HG03460 (cell line): Measurements from ENCODE around the gene DCPS.
"Not testable (repeated sequence)": the region's sequence is repeated elsewhere in the genome, so short reads cannot be mapped to it uniquely, and the experiment has no call there.

ENCODE experiments used
- ATAC-seq: cut with Tn5 transposase; IDR thresholded peaks from one replicate; pipeline ENCODE4 v1.9.1; 2021; ENCODE audit not compliant: unreplicated experiment

Gene DCPS

DNA sequence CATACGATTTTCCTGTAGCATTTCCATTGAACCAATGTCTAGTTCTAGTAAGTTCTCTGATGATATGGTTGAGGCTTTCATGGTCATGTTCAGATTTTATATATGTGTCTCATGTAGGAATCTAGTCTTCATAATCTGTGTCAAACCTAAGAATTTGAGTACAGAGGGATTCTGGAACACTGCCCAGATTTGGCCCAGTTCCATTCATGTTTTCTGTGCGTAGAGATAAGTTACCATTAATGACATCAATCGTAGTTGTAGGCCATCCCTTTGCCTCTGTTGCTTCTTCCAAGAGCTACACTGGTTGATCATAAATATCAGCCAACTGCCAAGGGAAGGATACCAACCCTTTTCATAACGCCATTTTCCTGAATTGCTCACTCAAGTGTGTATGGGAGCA, 74.9 kb downstream of the DCPS start:
- ATAC-seq, result no peak

DNA sequence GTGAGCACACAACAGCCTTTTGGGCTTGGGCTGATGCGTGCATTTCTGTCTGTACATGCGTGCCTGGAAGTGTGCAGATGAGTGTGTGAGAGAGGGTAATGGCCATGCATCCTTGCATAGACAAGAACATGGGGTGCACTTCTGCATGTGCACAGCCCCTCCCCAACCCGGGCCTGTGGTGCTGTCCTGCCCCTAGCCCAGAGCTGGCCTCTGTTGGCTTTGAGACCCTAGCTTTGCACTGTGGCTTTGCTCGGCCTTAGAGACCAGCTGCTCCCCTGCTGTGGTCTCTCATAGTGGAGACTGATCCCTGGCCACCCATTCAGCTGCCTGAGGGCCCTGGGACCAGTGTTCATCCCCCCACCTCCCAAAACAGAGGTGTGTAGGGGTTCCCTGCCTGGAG, 77.0 kb downstream of the DCPS start:
- no peak for ATAC-seq

DNA sequence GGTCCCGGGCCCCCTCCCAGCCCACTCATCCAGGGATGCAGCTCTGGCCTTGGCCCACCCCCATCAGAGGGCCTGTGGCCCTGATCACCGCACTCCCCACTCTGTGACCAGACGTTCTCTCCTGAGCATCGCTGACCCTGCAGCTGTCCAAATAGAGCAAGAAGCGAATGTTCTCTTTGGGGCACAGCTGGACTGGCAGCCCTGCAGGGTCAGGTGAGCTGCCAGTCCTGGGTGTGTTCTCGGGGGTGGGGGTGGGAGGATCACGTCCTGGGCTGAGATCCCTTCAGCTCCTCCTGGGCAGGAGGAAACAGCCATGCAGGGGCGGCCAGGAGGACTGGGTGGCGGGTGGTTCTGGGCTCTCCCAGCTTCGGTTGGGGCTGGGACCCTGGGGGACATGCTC, 78.1 kb downstream of the DCPS start:
- not testable (repeated sequence) for ATAC-seq

DNA sequence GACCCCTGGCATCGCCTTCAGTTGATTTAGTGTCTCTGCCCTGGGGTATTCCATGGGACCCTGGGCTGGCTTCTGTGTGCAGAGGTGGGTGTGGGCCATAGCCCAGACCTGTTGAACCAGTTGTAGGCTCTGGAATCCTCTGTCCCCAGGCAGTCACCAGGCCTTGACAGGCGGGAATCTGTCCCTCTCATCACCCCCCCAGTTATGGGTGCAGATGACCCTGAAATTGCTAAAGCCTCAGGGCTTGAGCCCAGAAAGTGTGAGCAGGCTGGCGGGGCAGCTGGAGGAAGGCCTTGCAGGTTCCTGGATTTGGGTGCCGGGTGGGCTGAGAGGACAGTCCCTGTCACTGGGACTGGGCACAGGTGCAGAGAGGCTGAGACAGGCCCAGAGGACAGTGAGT, 78.8 kb downstream of the DCPS start:
- not testable (repeated sequence) for ATAC-seq

DNA sequence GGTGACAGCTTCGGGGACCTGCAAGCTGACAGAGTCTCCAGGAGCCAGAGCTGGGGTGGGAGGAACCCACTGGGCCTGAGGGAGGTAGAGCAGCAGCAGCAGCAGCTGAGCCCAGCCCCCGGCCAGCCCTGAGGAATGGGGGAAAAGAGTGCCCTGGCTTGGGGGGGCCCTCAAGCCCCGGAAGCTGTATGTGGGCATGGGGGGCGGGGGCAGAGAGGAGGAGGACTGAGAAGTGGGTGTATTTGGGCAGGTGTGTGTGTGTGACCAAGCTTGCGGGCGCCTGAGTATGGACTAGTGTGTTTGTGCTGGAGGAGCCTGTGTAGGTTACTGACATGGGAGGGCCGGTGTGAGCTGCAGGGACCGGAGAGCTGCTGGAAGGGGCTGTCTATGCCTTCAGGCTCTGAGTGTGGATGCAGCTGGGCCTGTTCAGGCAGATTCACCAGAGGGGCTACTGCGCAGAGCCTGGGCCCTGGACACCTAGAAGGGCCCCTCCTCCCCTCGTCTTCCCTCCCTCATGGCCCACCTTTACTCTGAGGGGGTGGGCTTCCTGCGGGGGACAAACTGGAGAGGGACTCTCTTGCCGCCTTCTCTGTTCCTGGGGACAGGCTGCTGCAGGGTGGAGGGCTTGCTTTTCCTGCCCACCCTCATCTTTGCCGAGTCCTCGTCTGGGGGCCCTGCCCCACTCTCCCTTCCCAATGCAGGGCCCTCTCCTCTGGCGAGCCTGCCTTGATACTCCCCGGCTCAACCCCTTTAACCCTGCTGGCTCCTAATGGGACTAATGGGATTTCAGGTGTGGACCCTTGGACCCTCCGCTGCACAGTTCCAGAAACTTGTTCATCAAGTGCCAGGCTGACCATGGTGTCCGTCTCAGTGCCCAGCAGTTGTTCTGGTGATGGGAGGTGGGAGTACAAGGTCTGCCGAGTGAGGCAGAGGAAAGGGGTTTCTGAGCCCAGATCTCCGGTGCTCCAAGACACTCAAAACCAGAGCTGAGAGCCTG, 79.8 kb downstream of the DCPS start:
- ATAC-seq, result no peak

DNA sequence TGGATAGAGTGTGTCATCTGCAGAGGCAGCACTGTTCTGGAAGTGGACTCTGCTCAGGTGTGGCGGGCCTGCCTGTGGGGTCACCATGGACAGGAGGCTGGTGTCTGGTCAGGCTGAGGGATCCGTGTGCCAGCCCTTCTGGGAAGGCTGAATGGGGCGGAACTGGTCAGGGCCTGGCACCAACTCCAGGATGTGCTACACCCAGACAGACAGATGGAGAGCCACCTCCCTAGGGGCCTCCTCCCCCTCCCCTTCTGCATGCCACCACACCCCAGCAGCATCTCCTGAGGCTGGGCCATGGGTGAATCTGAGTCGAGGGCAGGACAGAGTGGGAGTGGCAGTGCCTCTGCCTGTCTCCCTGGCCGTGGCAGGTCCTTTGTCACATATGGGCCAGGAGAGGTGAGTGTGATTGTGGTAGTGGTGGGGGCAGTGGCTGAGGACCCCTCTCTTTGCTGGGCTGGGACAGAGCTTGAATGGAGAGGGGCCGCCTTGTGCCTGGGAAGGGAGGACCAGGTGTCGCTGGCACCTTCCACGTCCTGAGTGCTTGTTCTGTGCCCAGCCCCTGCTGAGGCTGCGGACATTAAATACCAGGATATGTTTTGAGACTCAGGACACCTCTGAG, 80.7 kb downstream of the DCPS start:
- no peak for ATAC-seq

DNA sequence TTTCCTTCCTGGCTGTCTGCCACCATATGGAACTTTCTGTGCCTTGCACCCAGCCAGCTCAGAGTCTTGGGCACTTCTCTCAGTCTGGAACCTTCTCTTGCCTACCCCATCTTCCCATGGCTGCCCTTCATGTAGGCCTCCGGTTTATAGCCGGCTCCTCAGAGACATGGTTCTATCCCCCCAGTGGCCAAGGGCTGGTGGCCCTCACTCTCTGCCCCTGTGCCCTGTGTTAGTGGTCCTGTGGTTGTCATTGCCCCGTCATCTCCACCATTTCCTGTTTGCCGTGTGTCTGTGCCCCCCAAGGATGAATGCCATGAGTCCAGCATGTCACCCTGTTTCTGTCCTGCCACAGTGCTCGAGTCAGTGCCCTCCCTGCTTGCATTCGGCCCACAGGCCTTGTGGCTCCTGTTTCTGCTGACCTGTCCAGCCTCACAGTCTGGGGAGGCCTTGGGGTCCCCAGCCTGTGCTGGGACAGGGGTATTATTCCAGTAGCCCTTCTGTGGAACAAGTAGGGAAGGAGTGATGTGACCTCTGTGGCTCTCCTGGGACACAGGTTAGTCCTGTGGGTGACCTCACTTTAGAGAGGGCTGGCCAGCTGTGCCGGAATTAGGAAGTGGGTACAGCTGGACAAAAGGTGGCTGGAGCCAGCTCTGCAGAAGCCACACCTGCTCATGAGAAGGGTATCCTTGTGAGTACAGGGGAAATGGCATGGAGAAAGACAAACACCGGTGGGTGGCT, 82.3 kb downstream of the DCPS start:
- ATAC-seq, result no peak

DNA sequence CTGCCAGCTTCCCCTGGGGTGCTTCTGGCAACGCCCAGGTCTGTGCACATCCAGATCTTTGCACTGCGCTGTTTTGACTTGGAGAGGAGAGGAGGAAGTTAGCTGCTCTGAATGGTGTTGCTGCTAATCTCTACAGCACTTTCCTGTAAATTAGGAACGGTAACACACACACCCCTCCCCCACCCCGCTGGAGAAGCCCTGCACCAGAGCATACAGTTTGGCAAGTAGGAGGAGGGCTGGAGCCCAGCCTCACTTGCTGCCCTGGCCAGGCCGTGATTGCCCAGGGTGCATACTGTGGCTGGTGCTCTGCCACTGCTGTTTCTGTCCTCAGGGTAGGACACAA, 82.8 kb downstream of the DCPS start:
- ATAC-seq, result not testable (repeated sequence)

DNA sequence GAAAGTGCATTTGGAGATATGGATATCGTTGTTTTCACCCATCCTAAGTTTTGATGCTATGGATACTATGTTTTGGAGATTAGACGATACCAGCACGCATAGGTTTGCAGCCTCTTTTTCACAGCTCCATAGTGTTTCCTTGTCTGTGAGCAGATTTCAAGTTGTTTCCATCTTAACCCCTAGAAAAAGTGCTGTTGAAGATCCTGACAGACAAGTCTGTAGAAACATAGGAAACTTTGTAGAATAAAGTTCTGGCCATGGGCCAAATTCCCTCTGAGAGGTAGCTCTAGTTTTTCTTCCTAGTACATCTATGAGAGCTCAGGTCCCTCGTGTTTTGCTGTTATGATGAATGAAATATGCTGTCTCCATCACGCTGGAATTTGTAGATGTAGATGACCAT, 84.0 kb downstream of the DCPS start:
- no peak for ATAC-seq

DNA sequence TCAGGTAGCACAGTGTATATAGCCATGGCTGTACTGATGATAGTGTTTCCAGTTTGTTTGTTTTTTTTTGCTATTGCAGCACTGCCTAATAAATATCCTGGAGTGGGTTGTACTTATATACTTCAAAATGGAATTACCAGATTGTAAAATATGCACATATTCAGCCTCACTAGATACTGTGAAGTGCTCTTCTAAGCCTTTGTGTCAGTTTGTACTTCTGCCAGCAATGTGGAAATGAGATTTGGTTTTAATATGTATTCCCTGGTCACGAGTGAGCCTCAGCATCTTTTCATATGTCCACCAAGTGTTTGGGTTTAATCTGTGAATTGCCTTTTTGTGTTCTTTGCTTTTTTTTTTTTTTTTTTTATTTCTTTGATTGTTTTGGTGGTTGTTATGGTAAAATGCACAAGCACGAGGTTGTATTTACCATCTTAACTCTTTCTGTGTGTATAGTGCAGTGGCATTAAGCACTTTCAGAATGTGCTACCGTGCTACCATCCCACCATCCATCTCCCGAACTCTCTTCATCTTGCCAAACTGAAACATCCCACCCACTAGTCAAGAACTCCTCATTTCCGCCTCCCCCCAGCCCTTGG, 86.5 kb downstream of the DCPS start:
- no peak for ATAC-seq

DNA sequence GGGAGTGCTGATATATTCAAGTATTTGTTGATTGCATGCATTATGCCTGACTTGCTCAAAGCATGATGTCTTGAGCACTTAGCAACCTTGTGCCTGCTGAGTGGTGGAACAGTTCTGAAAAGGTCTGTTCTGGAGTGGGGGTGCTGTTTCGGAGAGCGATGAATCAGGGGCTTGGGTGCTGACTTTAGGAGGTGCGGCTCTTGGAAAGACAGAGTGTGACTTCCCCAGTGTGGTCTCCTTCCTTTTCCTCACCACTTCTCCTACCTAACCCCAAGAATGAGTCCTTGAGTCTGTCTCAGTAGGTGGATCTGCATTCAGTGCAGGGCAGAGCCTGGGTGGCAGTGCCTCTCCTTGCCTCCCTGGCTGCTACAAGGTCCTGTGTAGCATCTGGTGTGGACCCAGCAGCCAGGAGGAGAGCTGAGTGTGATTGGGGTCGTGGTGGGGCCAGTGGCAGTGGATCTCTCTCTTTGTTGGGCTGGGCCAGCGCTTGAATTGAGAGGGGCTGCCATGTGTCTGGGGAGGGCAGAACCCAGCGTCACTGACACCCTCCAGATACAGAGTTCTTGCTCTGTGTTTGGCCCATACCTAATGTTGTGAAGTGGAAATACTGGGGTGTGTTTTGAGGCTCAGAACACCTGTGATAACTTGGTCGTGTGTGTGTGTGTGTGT, 87.6 kb downstream of the DCPS start:
- no peak for ATAC-seq

DNA sequence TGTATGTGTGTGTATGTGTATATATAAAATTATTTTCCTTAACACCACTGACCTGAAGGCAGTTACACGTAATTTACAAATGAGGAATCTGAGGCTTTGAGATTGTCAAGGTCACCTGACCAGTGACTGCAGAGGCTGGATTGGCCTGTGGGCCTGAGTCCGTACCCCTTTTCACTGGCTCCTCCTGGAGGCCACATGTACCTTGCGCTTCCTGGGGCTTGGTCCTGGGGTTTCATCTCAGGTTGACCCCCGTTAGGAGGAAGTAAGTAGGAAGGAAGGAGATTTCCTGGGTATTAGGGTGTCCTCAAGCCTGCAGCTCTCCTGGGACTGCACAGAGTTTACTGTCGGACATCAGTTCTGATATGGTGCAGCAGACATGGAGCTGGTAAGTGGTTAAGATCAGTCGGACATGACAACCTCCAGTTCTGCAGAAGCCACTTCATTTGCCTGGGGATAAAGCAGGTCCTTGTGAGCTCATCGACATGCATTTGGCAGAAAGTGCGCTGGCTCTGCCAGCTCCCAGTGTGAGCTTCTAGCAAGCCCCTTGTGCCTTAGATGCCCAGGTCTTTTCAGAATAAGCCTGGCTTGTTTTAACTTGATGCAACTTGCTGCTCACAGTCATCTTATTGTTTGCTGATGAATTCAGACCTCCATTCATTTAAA, 88.2 kb downstream of the DCPS start:
- peak; percentile 78 for ATAC-seq

DNA sequence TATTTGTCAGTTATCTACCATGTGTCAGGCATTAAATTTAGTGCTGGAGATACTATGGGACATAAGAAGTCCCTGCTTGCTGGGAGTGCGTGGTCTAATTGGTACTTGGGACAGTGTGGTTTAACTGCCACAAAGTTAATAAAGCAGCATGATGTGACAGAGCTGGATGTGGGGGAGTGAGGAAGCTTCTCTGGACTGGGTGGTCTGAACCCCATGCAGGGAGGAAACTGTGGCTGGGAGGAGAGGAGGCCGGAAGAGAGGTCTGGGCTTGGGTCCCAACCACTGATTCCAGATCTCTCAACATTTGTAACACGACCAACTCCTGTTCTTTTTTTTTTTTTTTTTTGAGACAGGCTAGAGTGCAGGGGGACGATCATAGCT, 88.8 kb downstream of the DCPS start:
- peak; percentile 33 for ATAC-seq

DNA sequence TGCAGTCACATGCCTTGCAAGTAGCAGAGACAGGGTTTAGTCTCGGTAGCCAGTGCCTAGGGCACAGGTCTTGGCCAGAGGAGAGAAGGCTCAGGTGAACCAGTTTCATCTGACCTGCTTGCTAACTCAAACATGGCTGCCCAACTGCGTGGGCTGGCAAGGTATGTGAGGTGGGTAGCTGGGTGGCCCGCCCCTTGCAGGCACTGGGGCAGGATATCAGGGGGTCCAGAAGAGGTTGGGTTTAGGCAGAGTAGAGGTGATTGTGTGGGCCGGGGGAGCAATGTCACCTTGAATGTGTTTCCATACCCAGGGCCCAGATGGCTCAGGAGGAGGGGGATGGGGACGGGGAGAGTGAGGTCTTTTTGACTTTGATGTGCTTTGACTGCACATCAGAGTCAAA, 89.3 kb downstream of the DCPS start:
- ATAC-seq, result no peak

DNA sequence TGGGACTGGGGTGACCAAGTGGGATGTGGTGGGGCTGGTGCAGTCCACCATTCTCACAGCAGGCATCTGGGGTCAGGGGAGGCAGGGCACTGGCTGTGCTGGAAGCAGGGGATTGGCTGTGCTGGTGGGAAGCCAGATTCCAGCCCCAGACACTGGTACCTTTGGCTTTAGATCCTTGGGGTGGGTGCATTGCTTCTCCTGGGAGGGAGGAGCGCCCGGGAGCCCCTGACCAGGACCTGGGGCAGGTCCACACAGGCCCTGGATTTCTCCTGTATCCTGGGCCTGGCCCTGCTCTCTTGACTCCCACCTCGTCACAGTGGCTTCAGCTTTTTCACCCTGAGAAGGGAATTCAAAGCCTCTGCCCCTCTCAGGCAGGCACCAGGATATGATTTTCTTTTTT, 90.2 kb downstream of the DCPS start:
- no peak for ATAC-seq

DNA sequence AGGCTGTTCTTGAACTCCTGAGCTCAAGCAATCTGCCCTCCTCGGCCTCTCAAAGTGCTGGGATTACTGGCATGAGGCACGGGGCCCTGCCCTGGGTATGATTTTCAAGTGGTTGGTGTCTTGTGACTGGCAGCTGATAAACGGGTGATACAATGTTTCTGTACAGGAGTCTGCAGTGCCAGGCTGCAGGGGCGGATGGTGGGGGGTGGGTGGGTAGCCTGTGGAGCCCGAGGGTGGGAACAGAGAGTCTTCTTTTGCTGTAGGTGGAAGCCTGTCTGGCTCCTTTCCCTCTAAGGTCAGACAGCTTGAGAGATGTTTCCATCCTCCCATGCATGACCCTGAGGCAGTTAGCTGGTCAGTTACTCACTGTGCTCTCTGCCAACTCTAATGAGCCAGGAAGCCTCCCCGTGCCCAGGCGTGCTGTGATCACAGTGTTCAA, 90.8 kb downstream of the DCPS start:
- not testable (repeated sequence) for ATAC-seq
